HG03558 (cell line): ENCODE data around the gene JHY.

Experiments
- ATAC-seq: cut with Tn5 transposase; IDR thresholded peaks from one replicate; pipeline ENCODE4 v1.9.1; 2021; ENCODE audit warnings: moderate number of reproducible peaks; ENCODE audit not compliant: unreplicated experiment; ENCODE audit errors: extremely low read depth

Gene JHY

DNA sequence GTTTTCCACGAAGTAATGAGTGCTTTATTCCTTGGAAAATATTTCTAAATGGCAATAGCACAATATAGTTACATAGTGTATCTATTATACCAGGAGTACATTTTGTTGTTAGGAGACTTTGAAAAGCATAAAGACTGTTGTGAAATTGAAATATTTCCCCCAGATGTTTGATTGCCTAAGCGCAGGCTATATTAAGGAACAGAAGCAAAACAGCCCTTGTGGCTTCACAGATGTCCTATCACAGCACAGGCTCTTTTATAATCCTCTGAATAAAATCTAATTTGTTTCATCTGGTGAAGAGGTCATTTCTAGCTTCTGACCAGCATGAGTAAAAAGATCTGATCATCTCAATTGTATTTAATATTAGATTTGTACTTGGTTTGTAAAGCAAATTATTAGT is 50.9 kb downstream of the JHY start:
- no peak for ATAC-seq

DNA sequence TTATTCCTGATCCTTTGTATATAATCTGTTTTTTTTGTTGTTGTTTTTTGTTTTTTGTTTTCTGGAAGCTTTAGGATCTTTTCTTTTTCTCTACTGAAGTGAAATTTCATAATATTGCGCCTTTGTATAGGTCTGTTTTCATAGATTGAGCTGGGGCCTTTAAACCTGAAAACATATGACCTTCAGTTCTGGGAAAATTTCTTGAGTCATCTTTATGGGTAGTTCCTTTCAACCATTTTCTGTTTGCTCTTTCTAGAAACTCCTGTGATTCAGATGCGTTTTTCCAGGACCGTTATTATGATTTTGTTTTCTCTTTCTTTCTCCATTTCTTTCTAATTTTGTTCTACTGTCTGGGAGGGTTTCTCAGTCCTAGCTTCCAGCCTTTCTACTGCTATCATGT is 55.4 kb downstream of the JHY start:
- no peak for ATAC-seq

DNA sequence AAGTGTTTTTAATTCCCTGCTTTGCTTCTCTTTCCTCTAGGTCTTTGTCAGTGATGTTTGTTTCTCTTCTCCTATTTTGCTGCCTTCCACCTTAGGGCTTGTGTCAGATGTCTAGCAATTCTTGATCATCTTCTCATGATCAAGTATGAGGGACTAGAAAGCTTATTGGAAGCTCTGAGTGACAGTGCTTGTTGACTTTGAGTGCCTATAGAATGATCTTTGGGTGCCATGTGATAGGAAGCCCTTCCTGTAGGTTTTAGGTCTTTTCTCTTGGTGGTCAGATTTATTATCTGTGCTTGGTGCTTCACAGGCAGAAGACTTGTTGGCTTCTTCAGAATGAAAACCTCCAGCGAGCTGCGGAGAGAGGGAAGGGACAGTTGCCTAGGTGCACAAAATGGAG is 56.0 kb downstream of the JHY start:
- ATAC-seq, result no peak

DNA sequence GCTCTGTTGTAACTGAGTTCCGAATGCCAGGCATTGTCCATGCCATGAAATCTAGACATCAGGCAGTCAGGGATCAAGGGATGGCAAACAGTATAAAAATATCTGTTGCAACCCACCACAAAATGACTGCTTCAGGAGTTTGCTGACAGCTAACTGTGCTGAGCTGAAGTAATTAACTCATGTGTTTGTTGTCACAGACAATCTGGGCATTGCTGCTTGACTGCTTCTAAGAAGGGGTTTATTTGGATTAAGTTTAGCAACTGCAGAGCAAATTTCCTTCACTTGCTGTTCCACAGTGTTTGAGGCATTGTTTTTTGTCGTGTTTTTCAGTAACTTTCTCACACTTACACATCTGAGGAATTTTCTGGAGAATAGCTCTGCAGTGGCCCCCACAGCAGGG is 68.7 kb downstream of the JHY start:
- ATAC-seq, result no peak

DNA sequence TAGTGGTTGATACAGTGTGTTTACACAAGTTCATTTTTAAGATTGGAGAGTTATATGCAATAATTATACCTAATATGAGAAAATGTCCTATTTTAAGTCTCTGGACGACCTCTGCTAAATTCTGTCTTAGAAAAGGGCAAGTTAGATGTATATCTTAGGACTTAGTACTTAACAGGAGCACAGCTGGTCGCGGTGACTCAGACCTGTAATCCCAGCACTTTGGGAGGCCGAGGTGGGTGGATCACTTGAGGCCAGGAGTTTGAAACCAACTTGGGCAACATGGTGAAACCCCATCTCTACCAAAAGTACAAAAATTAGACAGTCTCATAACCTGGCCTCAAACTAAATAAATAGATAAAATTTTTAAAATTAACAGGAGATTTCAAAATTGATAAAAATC is 71.9 kb downstream of the JHY start:
- ATAC-seq, result no peak

DNA sequence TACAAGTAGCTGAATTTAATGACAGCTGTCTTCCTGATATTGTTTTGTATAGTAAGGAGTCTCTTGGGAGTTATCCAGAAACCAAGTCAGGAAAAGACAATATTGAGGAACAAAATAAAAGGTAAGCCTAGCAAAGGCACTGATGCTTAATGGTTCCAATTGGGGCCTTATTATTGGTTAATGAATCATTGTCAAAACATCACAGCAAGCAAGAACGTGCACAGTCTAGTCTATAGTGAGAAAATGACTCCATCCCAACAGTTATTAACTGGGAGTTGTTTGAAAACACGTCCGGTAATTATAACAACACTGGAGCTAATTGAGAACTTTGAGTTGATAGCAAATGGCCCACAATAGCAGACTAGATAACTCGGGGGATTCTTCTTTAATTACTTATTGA is 81.4 kb downstream of the JHY start:
- ATAC-seq, result no peak

DNA sequence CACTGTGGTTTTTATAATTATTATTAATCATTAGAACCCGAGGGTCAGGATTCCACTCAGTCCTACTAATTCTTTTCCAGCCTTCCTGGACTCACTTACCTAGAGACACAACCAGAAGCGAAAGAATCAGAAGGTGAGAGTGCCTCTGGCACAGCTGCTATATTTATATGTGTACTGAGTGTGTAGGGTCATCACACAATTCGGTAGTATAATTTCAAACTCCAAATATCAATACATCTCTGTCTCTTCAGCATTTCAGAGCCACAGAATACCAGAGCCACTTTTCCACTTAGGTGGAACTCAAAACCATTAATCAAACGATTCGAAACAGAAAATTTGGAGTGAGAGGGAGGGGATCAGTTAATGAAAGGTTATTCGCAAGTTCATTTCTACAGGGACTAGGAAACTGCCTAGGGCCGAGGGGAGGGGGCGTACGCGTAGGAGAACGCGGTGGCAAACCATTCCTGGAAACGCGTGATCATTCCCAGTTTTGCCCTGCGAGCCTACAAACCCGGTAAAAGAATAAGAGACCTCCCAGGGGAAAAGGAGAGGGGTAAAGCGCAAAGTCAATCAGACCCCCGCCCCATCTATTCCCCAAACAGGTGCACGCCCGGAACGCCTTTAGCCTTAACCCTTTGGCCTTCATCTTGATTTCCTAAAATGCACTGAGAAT is 93.6 kb downstream of the JHY start:
- ATAC-seq, result no peak

DNA sequence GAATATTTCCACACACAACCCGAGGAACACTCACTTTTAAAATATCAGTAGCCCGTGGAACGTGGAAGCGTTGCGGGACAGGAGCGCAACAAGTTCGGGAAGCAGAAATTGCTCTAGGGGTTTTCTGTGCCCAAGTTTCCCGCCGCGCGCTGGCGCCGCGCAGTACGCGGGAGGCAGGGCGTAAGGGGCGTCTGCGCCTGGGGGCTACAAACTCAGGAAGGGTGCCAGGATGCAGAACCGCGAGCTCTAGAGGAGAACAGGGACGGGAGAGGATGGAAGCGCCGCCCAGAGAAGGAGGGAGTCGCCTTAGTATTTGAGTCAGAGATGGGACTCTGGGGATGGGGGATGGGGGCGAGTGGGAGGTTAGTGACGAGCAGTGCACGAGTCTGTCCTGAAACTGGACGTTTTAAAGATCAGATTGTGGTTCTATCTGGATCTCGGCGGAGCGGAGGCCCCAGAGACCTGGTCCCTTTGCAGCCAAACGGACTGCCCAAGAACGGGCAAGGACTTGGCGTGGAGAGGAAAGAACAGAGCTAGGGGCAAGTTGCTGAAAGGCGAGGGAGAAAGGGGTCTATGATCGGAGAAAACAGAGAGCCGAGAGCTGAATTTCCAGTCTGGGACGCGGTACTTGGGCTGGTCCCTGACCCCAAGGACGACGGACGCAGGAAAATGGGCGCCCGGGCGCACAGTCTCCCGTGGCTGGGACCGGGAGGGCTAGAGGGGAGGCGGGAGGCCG is 94.3 kb downstream of the JHY start:
- no peak for ATAC-seq

DNA sequence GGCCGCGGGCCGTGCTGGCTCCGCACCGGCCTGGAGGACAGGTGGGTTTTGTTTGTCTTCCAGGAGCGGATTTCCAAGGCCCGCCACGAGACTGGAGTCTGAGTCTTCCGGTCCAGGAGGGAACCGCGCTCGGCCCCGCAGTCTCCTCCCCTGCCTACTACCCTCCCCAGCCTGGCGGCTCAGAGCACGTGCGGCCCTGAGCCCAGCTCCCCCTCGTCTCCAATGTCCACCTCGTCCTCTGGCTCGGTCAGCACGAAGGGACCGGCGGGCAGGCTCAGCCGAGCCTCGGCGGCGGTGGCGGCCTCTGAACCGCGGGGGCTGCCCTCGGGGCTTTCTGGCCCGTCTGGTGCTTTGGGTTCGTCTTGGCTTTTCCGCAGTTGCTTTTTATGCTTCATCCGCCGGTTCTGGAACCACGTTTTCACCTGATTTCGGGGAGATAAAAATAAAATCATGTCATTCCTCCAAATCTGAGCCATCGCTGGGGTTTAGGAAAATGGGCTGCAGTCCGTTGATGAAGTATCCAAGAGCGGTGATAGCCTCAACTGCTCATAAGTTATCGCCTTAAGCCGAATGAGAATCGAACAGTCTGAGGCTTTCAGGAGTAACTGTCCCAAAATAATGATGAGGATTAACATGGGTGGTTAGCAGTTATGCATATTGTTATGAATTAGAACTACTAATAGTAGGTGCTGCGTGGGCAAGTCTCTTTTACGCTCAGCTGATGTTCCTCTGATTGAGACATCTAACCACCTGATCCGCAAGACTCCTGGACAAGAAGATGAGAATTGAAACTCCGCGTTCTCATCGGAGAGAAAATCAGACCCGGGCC is 95.1 kb downstream of the JHY start:
- ATAC-seq, result no peak

DNA sequence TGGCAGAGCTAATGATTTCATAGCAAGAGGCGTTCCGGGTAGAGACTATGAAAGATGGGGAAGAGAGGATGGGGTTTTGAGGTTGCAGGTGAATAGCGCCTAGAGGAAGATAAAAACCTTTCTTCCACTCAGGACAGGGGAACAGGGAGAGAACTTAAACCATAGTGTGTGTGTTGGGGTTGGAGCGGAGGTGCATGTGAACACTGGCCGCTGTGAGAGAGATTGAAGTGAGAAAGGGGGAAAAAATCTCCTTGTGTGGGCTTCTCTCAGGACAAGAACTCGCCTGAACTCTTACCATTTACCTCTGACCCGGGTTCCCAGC is 95.7 kb downstream of the JHY start:
- ATAC-seq, result no peak

DNA sequence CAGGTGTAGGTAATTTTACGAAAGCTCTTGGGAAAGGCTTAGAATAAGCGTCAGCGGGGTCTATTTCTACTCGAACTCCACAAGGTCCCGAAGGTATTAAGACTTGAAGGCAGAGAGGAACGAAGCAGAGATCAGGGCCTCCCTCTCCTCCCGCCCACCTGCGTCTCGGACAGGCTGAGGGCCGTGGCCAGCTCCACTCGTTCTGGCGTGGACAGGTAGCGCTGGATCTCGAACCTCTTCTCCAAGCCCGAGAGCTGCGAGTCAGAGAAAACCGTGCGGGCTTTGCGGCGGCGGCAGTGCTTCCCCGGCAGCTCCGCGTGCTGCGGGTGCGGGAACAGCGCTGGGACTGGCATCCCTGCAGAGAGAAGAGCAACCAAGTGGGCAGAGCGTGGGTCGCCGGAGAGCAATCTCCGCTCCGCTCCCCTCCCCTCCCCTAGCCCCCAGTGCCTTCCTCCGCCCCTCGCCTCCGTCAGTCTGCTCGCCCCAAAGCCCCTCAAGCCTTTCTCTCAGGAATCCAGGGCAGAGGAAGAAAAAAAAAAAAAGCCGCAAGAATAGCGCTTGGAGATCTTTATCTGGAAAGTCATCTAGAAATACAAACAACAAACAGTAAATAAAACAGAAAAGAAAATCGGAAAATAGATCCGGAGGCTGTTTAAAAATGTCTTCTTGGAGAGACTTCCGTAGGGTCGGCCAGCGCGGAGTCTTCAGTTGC is 96.7 kb downstream of the JHY start:
- no peak for ATAC-seq

DNA sequence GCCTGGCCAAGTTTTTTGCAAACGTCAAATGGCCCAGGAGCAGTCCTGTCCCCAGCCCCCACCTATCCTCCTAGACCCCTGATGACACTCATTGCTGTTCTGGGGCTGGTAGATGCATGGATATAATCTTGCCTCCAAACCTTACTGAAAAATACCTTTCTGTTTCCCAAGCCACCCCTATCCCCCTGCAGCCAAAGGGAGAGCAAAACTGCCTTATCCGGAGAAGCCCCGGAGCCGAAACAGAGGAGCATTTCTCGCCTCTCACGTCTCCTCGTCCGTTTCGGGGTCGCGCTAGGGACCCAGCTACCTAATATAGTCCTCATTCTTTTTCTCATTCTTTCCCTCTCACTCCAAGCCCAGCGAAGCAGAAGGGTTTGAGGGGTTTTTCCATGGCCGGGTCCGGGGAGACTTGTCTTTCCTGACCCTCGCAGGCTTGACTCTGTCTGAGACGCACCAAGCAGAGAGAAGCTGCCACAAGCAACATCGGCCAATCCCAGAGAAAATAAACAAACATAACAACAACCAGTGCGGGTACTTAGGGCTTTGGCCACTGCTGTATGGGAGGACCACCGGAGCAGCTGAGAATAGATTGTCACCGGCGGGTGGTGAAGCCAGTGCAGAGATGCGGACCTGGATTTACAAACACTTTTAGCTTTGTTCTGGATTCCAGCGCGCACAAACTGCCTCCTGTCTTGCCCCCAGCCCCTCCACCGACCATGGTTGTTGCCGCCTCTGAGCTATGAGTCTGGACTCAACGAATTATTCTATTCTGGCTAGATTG is 97.4 kb downstream of the JHY start:
- no peak for ATAC-seq

DNA sequence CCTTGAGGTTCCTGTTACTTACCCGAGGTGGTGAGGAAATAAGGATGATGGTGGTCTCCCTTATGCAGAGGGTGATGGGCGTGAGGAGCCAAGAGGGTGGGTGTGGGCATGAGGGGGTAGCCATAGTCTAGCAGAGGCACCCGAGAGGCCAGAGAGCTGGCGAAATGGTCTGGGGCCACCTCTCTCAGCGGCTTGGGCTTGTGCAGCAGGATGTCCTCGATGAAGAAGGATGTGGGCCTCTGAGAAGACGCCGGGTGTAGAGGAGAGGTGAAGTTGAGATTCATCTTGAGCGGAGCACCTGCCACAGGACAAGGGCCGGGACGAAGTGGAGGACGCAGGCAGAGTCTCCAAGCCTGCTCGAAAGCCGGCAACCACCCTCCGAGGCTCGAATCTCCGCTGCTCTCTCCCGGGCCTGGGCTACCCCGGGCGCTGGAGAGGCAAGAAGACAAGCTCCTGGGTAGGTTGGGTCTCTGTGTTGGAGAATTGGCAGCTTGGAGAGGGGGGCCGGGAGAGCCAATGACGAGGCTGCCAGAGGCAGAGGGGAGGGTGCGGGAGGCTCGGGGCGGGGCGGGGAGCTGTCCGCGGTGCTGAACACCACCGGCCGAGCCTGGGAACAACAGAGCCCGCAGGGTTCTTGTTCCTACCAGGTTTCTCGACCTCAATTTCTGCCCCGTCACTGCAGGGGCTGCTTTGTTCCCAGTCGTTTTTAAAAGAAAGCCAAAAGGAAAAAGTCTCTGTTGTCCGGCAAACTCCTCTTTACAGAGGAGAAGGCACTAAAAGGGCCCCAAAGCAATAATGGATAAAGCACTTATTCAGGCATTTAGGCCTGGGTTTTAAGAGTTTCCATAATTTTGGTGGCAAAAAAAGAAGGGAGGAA is 99.1 kb downstream of the JHY start, which contains the start of gene BSX:
Gene BSX, minus strand, starts transcription at position 447 of the 877 bp plus-strand sequence. Its CDS starts 163 bp downstream, at position 284.
- no peak for ATAC-seq

DNA sequence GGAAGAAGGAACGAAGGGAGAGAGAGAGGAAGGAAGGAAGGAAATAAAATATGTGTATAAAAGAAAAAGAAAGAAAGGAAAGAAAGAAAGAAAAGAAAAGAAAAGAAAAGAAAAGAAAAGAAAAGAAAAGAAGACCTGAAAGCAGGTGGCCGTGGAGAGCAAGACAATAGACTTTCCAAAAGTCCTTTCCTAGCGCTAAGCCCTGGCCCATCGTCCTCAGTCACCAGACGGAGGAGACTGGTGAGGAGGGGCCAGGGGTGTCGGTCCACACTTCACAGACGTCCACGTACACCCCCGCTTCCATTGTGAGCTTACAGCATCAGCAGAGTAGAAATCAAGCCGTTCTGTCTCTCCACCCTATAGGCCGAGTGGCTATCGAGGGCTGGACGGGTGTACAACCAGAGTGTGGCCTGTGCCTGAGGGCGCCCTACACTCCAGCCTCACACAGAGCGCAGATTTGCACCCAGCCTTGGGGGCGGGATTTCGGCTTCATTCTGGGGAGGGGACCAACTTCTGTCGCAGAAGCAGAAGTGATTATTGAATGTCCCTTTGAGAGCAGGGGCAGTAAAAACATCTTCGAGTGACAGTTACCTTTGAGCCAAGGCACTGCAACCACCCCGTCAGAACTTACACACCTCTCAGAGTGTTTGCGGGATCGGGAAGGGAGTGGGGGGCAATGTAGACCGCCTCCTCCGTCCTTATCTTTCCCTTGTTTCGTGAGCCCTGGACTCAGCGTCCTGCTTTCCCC is 101.1 kb downstream of the JHY start:
- no peak for ATAC-seq

DNA sequence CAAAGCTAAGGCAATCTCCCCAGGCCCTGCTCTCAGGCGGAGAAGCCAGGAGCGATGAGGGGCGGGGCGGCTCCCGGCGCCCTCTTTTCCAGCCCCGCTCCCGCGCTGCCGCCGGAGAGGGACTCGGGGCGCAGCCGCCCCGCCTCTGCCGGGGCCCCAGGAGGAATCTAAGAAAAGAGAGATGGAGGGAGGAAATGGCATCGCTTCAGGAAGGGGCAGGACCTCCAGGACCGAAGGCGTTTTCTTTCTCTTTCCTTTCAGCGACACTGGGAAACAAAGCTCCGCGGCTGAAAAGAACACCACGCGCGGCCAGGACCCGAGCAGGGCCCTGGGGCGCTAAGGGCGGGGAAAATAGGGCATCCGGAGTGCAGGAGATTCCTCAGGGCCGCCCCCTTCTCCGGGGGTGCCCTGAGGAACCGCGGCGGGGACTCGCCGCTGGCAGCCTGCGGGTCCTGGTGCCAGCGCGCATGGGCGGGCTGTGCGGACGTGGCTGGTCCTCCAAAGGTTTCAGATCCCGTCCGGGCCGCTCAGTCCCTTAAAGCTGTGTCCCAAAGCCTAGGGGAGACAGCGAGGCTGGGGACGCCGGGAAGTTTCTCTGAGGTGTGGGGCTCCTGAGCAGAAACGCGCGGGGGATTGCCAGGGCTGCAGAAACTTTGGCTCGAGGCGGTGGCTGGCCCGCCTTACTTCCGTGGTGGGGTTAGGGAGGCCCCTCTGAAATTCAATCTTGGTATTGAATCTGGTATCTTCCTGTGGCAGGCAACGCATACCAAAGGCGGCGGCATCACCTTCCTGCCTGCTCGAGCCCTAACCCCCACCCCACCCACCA is 101.8 kb downstream of the JHY start:
- no peak for ATAC-seq

DNA sequence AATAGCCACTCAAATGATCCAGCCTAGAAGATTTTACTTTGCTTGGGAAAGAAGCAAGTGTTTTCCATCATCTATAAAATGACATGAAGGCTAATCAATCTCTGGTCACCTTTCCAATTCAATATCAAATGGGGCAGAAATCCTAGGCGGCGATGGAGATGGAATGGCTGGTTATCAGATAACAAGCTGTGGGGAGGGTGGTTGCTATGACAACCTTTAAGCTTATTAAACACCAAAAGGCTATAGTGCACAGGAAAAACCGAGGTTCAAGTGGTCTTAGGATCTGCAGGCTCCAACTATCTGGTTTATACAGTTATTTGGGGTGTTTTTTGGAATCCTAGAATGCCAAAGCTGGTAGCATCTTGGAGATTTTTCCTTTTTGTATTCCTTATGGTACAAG is 113.0 kb downstream of the JHY start:
- ATAC-seq, result no peak

DNA sequence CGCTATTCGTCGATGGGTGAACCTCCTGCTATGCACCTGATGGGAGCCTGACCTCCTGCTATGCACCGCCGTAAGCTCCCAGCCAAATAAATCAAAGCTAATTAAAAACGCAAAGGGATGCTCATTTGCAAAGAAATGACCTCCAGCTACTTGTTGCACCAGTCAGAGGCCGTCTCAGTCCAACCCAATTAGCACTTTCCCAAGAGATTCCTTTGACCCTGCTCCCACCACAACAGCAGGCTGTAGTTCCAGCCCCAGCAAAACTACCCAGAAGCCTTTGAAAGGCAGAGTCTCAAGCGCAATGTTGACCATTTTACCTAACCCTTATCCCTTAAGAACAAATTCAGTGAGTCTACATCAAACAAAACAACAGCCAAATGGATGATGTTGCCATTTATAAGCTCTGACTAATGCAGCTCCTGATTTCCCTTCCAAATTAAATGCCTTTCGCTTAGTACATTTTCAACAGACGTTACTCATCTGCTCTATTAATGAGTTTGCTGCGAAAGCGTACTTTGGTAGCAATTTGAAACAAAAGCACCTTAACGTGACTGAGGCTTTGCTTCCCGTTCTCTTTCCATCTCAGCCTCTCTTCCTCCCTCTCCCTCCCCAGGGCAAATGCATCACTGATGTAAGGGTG is 116.3 kb downstream of the JHY start:
- no peak for ATAC-seq
